Kidney (tissue), 14 donors: ENCODE data around the gene APOC1. TPM values are rescaled to one million over a fixed set of nuclear protein-coding genes. Genes with fewer than 3 reads are reported as not detected.

Experiments used
- DNase-seq, 5 donors: peaks; one replicate each; pipeline ENCODE4 v3.0.0-alpha.2; 2013 to 2020
- FAIRE-seq: peaks from 2 replicates; lab custom pipeline; 2012; peaks lifted over from hg19 to GRCh38; lab: Jason Lieb, UNC
- H3K27ac ChIP-seq, 2 donors: one replicate each; pipeline ENCODE4 v1.7.0; 2013; ENCODE audit warnings: low read depth in 2 of 2, low read length in 2 of 2, inconsistent platforms in 1 of 2
- H3K27me3 ChIP-seq: one replicate; pipeline ENCODE4 v1.7.1; 2013; ENCODE audit warnings: low read length, inconsistent platforms; ENCODE audit not compliant: control insufficient read depth, insufficient read depth
- H3K36me3 ChIP-seq, 3 donors: one replicate each; pipeline versions ENCODE4 v1.7.0 to v1.7.1; 2013; ENCODE audit warnings: low read length in 3 of 3, control low read depth in 1 of 3, inconsistent platforms in 1 of 3; ENCODE audit not compliant: insufficient read depth in 3 of 3, control insufficient read depth in 2 of 3
- H3K4me1 ChIP-seq, 3 donors: one replicate each; pipeline versions ENCODE4 v1.7.0 to v1.7.1; 2013; ENCODE audit warnings: low read length in 3 of 3, inconsistent platforms in 1 of 3, low read depth in 1 of 3; ENCODE audit not compliant: control insufficient read depth in 2 of 3, insufficient read depth in 2 of 3
- H3K4me3 ChIP-seq, 3 donors: one replicate each; pipeline versions ENCODE4 v1.7.0 to v1.8.1; 2013; ENCODE audit warnings: low read length in 3 of 3, control low read depth in 1 of 3, inconsistent platforms in 1 of 3
- H3K9ac ChIP-seq, 3 donors: one replicate each; pipeline versions ENCODE4 v1.7.0 to v1.7.1; 2013; ENCODE audit warnings: low read length in 3 of 3, control low read depth in 1 of 3, inconsistent platforms in 1 of 3
- H3K9me3 ChIP-seq, 3 donors: one replicate each; pipeline versions ENCODE4 v1.7.0 to v1.7.1; 2013; ENCODE audit warnings: low read length in 3 of 3, control low read depth in 1 of 3, inconsistent platforms in 1 of 3; ENCODE audit not compliant: control insufficient read depth in 2 of 3, insufficient read depth in 1 of 3
- CTCF ChIP-seq: IDR thresholded peaks from 3 replicates; pipeline ENCODE4 v1.5.1; 2012; ENCODE audit warnings: mild to moderate bottlenecking, moderate library complexity, borderline replicate concordance; ENCODE audit not compliant: insufficient read depth; ENCODE audit errors: extremely low read depth
- intact Hi-C: fragments of 100-400 bp; cut with DNase I; formaldehyde crosslinking; loops from one replicate; pipeline ENCODE4 v1.11.1; 2022
- polyA plus RNA-seq: library from polyadenylated mRNA; stranded (reverse); fragments of 350-450 nt; fragmentation: Illumina TruSeq; extraction: RNeasy Lipid Tissue Mini Kit (QIAGEN cat#74804); gene quantifications from one replicate; pipeline ENCODE4 v1.2.3, GENCODE V29; 2014; ENCODE audit warnings: low read depth, low replicate concordance; ENCODE audit not compliant: insufficient read depth
- total RNA-seq: library from RNA; stranded (reverse); fragmentation: NEBNext Ultra II Directional; extraction: Animal tissue kit (Norgen Biotek cat#: 25700); gene quantifications from one replicate; pipeline ENCODE4 v1.2.1, GENCODE V29; 2021
- donor health status: control.
- donor health status: control.
- donor health status: control.
- donor health status: control.
- donor health status: control.
- donor health status: DM: yes; HTN: yes; CAD: no.
- donor health status: Normal renal cell carcinoma (clear cell type).

Gene APOC1
- total and polyA plus RNA-seq, 2 donors from 2014 or later, result 11.8 to 16.7 TPM

- intact Hi-C loops, result no loop called here
- H3K27me3 ChIP-seq, result no peaks in the 10 kb centered on the region
- DNase-seq (no peak), FAIRE-seq (no peak)
- H3K4me3 ChIP-seq, result no peak within 1 kb of the TSS
- no peaks in the 10 kb centered on the region for H3K36me3 ChIP-seq
- H3K27ac ChIP-seq, result no peak within 1 kb of the TSS
- H3K9me3 ChIP-seq, result no peaks in the 10 kb centered on the region
- H3K9ac ChIP-seq, result no peak within 1 kb of the TSS
- H3K4me1 ChIP-seq, result no peaks in the 10 kb centered on the region
- TF ChIP-seq CTCF, result no peak
These were observed 27.7 kb downstream of the APOC1 start, which contains the start of gene APOC4 for GRCh38 chr19:44942067-44942571. TSS of gene APOC4 (plus strand) at chr19:44942237. CDS start at chr19:44942278, 41 bp downstream.

GRCh38 chr19:44943801-44944249 is 29.4 kb downstream of the APOC1 start:
- no peak overlapping the region for H3K9ac ChIP-seq
- no peak overlapping the region for H3K4me3 ChIP-seq
- no peaks in the 10 kb centered on the region for H3K36me3 ChIP-seq
- intact Hi-C loops, result no loop called here
- no peaks in the 10 kb centered on the region for H3K27me3 ChIP-seq
- FAIRE-seq, result no peak
- no peaks in the 10 kb centered on the region for H3K9me3 ChIP-seq
- DNase-seq, result no peak
- no peak overlapping the region for H3K27ac ChIP-seq
- no peak for TF ChIP-seq CTCF
- H3K4me1 ChIP-seq, result no peaks in the 10 kb centered on the region

- DNase-seq (no peak), FAIRE-seq (no peak)
- no peak overlapping the region for H3K9ac ChIP-seq
- intact Hi-C loops, result no loop called here
- no peak overlapping the region for H3K27ac ChIP-seq
- TF ChIP-seq CTCF, result no peak
- H3K36me3 ChIP-seq, result no peaks in the 10 kb centered on the region
- no peak overlapping the region for H3K4me3 ChIP-seq
- H3K9me3 ChIP-seq, result no peaks in the 10 kb centered on the region
- H3K4me1 ChIP-seq, result peaks cover 0 to 5% (median 3%) of the 10 kb centered on the region in 3 donors
- H3K27me3 ChIP-seq, result no peaks in the 10 kb centered on the region
These were observed 32.7 kb downstream of the APOC1 start for GRCh38 chr19:44947041-44947581.

- Histone ChIP-seq H3K4me1 (peaks cover 0 to 5% (median 3%) of the 10 kb centered on the region in 3 donors), H3K27ac (no peak overlapping the region), H3K9ac (no peak overlapping the region), H3K4me3 (no peak overlapping the region), H3K9me3 (no peaks in the 10 kb centered on the region), H3K36me3 (no peaks in the 10 kb centered on the region), H3K27me3 (no peaks in the 10 kb centered on the region)
- no peak for TF ChIP-seq CTCF
- intact Hi-C loops, result no loop called here
- DNase-seq, result no peak
- FAIRE-seq, result no peak
These were observed 33.8 kb downstream of the APOC1 start for GRCh38 chr19:44948237-44948636.
